DOHH2 (cell line): ENCODE measurements around the gene SPACA9.

Source experiments
- H3F3A ChIP-seq: fragments of 200-600 bp; sonication (generic), shearing (Covaris generic); 2 replicates; pipeline ENCODE4 v1.6.0; 2016; ENCODE audit warnings: antibody characterized with exemption, mild to moderate bottlenecking; ENCODE audit not compliant: control insufficient read depth, insufficient read depth
- H3K27ac ChIP-seq: fragments of 200-600 bp; sonication (generic); 2 replicates; pipeline ENCODE4 v1.5.1; 2014; ENCODE audit warnings: low read depth, mild to moderate bottlenecking, low read length, moderate library complexity
- H3K27me3 ChIP-seq: fragments of 200-600 bp; sonication (generic); 2 replicates; pipeline ENCODE4 v1.6.1; 2014; ENCODE audit warnings: mild to moderate bottlenecking, low read length, mixed read lengths; ENCODE audit not compliant: control insufficient read depth
- H3K36me3 ChIP-seq: fragments of 200-600 bp; sonication (generic); 2 replicates; pipeline ENCODE4 v1.6.1; 2014; ENCODE audit warnings: mild to moderate bottlenecking, low read length, moderate library complexity, mixed read lengths; ENCODE audit not compliant: control insufficient read depth
- H3K4me1 ChIP-seq: fragments of 200-600 bp; sonication (generic); 2 replicates; pipeline ENCODE4 v1.6.1; 2014; ENCODE audit warnings: mild to moderate bottlenecking, low read length, mixed read lengths; ENCODE audit not compliant: control insufficient read depth
- H3K4me2 ChIP-seq: fragments of 200-600 bp; sonication (generic); 2 replicates; pipeline ENCODE4 v1.6.0; 2014; ENCODE audit warnings: mild to moderate bottlenecking, low read length, moderate library complexity
- H3K4me3 ChIP-seq: fragments of 200-600 bp; sonication (generic); 2 replicates; pipeline ENCODE4 v1.5.1; 2014; ENCODE audit warnings: mild to moderate bottlenecking, low read length, mixed read lengths
- H3K79me2 ChIP-seq: fragments of 200-600 bp; sonication (generic); 2 replicates; pipeline ENCODE4 v1.6.1; 2014; ENCODE audit warnings: mild to moderate bottlenecking, low read length, mixed read lengths; ENCODE audit not compliant: control insufficient read depth
- H3K9me2 ChIP-seq: fragments of 200-600 bp; sonication (generic); replicated peaks from 2 replicates; pipeline ENCODE4 v1.6.1; 2014; ENCODE audit warnings: mild to moderate bottlenecking, low read length, mixed read lengths; ENCODE audit not compliant: control insufficient read depth
- H3K9me3 ChIP-seq: fragments of 200-600 bp; sonication (generic); 2 replicates; pipeline ENCODE4 v1.6.1; 2014; ENCODE audit warnings: antibody characterized with exemption, low read length, mixed read lengths; ENCODE audit not compliant: control insufficient read depth, insufficient read depth
- H4K20me1 ChIP-seq: fragments of 200-600 bp; sonication (generic); 2 replicates; pipeline ENCODE4 v1.6.0; 2014; ENCODE audit warnings: low read depth, mild to moderate bottlenecking, antibody characterized with exemption, low read length, moderate library complexity; ENCODE audit not compliant: control insufficient read depth, insufficient read depth
- CTCF ChIP-seq: fragments of 200-600 bp; sonication (generic); IDR thresholded peaks from one replicate; pipeline ENCODE4 v1.5.1; 2014; ENCODE audit warnings: antibody characterized with exemption, mild to moderate bottlenecking, low read depth, low read length; ENCODE audit not compliant: poor library complexity, severe bottlenecking
- EZH2phosphoT487 ChIP-seq: fragments of 200-600 bp; sonication (generic); IDR thresholded peaks from 2 replicates; pipeline ENCODE4 v1.6.1; 2017; ENCODE audit warnings: borderline replicate concordance, mild to moderate bottlenecking, antibody characterized with exemption, low read length, moderate library complexity, mixed read lengths

Gene SPACA9

GRCh38 chr9:132869266-132869665, 9.4 kb upstream of the SPACA9 start:
- Histone ChIP-seq H3K4me1 (no peaks in the 10 kb centered on the region), H3K4me3 (no peak overlapping the region), H3K4me2 (no peak overlapping the region), H3K9me3 (no peaks in the 10 kb centered on the region), H3K79me2 (no peaks in the 10 kb centered on the region), H3K27me3 (no peaks in the 10 kb centered on the region), H4K20me1 (no peaks in the 10 kb centered on the region), H3K36me3 (no peaks in the 10 kb centered on the region), H3K9me2 (no peaks in the 10 kb centered on the region), H3K27ac (no peak overlapping the region), H3F3A (no peaks in the 10 kb centered on the region)
- no peak for TF ChIP-seq EZH2phosphoT487
- TF ChIP-seq CTCF = no peak

GRCh38 chr9:132873403-132873802, 5.3 kb upstream of the SPACA9 start:
- H3K4me2 ChIP-seq = no peak overlapping the region
- H4K20me1 ChIP-seq = no peaks in the 10 kb centered on the region
- TF ChIP-seq CTCF (no peak), EZH2phosphoT487 (no peak)
- H3K27ac ChIP-seq = no peak overlapping the region
- H3K36me3 ChIP-seq = 0 out of 2 replicates have a peak, but pooled peaks cover 2% of the 10 kb centered on the region
- no peaks in the 10 kb centered on the region for H3K79me2 ChIP-seq
- H3F3A ChIP-seq = no peaks in the 10 kb centered on the region
- H3K9me2 ChIP-seq = no peaks in the 10 kb centered on the region
- H3K9me3 ChIP-seq = no peaks in the 10 kb centered on the region
- H3K27me3 ChIP-seq = no peaks in the 10 kb centered on the region
- peaks cover 9% of the 10 kb centered on the region for H3K4me1 ChIP-seq
- no peak overlapping the region for H3K4me3 ChIP-seq

- Histone ChIP-seq H3K4me3 (no peak overlapping the region), H3K27me3 (no peaks in the 10 kb centered on the region)
These were observed 3.5 kb upstream of the SPACA9 start for GRCh38 chr9:132875159-132875558.

More at GRCh38 chr9:132875159-132875558, 3.5 kb upstream of the SPACA9 start:
- Histone ChIP-seq H3K27ac (no peak overlapping the region), H3K9me2 (no peaks in the 10 kb centered on the region), H3K36me3 (0 out of 2 replicates have a peak, but pooled peaks cover 2% of the 10 kb centered on the region), H4K20me1 (no peaks in the 10 kb centered on the region), H3K9me3 (no peaks in the 10 kb centered on the region), H3F3A (peaks cover 7% of the 10 kb centered on the region), H3K79me2 (no peaks in the 10 kb centered on the region), H3K4me1 (peaks cover 18% of the 10 kb centered on the region), H3K4me2 (no peak overlapping the region)
- TF ChIP-seq EZH2phosphoT487 = no peak
- TF ChIP-seq CTCF = no peak
